HUES64 (cell line): ENCODE data around the gene BTBD2.

Source experiments
- H3K27ac ChIP-seq: 2 replicates; pipeline ENCODE4 v1.7.0; 2013; ENCODE audit warnings: low read depth, low read length, inconsistent platforms
- H3K27me3 ChIP-seq: 2 replicates; pipeline ENCODE4 v1.6.1; 2013; ENCODE audit warnings: mild to moderate bottlenecking, low read length; ENCODE audit not compliant: insufficient read depth
- H3K36me3 ChIP-seq: 2 replicates; pipeline ENCODE4 v1.6.1; 2013; ENCODE audit warnings: mild to moderate bottlenecking, low read length; ENCODE audit not compliant: insufficient read depth
- H3K4me1 ChIP-seq: 2 replicates; pipeline ENCODE4 v1.6.1; 2013; ENCODE audit warnings: mild to moderate bottlenecking, low read length, moderate library complexity; ENCODE audit not compliant: insufficient read depth
- H3K4me3 ChIP-seq: 2 replicates; pipeline ENCODE4 v1.5.1; 2013; ENCODE audit warnings: mild to moderate bottlenecking, low read length, moderate library complexity
- H3K9ac ChIP-seq: 2 replicates; pipeline ENCODE4 v1.6.1; 2013; ENCODE audit warnings: mild to moderate bottlenecking, low read depth, low read length
- H3K9me3 ChIP-seq: 2 replicates; pipeline ENCODE4 v1.6.1; 2013; ENCODE audit warnings: low read depth, low read length; ENCODE audit not compliant: insufficient read depth
- whole genome bisulfite sequencing: fragments of 150-250, 120-280 bp; methylation state at CpG from one replicate; pipeline ENCODE4 v1.1.7; 2013; ENCODE audit warnings: missing lambda C conversion rate; 5-methylcytosine and 5-hydroxymethylcytosine counted together

BTBD2 gene

GRCh38 chr19:1941146-1942077 lies 74.1 kb downstream of the BTBD2 start, which contains the start of gene CSNK1G2:
Gene CSNK1G2 (plus strand): TSS chr19:1941172. CDS start chr19:1969773, 28,601 bp downstream.
- H3K27me3 ChIP-seq = no peaks in the 10 kb centered on the region
- H3K27ac ChIP-seq = peak within 1 kb of the TSS; percentile 94
- H3K4me1 ChIP-seq = peaks cover 10% of the 10 kb centered on the region
- no peaks in the 10 kb centered on the region for H3K9me3 ChIP-seq
- under 1% methylated on average over 97 of the region's 97 CpGs for WGBS
- no peaks in the 10 kb centered on the region for H3K36me3 ChIP-seq
- H3K9ac ChIP-seq = peak within 1 kb of the TSS; percentile 83
- H3K4me3 ChIP-seq = peak within 1 kb of the TSS; percentile 97

GRCh38 chr19:1938071-1938470 lies 77.4 kb downstream of the BTBD2 start:
- Histone ChIP-seq H3K27ac (no peak overlapping the region), H3K4me1 (peaks cover 9% of the 10 kb centered on the region), H3K4me3 (no peak overlapping the region), H3K27me3 (no peaks in the 10 kb centered on the region), H3K36me3 (no peaks in the 10 kb centered on the region), H3K9me3 (no peaks in the 10 kb centered on the region), H3K9ac (no peak overlapping the region)
- 87% methylated on average over 4 of the region's 7 CpGs for WGBS

DNA sequence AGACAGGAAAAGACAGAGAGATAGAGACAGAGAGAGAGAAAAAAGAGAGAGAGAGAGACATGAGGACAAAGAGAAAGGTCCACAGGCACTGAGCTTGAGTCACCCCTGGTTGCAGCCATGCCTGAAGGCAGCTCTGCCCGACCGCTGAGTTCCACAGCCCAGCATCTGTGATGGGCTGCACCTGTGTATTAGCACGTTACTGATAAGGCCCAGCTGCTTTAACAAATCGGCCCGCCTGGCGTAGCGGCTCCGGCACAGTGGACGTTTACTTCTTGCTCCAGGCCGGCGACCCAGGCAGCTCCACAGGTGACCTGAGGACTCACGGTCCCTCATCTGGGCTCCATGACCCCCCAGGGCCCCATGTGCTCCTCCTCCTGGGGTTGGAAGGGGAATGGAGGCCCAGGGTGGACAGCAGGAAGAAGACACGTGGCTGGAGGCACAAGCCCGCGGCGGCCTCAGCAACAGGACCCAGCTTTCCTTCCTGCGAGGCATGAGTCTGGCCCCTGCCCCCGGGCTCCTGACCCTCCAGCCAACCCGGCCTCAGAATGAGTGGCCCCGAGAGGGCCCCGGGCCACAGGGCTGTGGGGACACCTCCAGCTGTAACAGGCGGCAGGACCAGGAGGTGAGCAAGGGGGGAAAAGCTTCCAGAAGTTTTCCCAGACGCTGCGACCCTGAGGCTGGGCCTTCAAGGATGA lies 78.5 kb downstream of the BTBD2 start:
- H3K36me3 ChIP-seq = no peaks in the 10 kb centered on the region
- 96% methylated on average over 24 of the region's 24 CpGs for WGBS
- no peak overlapping the region for H3K4me3 ChIP-seq
- no peak overlapping the region for H3K27ac ChIP-seq
- no peaks in the 10 kb centered on the region for H3K9me3 ChIP-seq
- peaks cover 6% of the 10 kb centered on the region for H3K4me1 ChIP-seq
- H3K9ac ChIP-seq = no peak overlapping the region
- H3K27me3 ChIP-seq = no peaks in the 10 kb centered on the region

- Histone ChIP-seq H3K27ac (no peak overlapping the region), H3K36me3 (no peaks in the 10 kb centered on the region), H3K4me1 (peaks cover 6% of the 10 kb centered on the region), H3K27me3 (no peaks in the 10 kb centered on the region), H3K9ac (no peak overlapping the region), H3K9me3 (no peaks in the 10 kb centered on the region), H3K4me3 (no peak overlapping the region)
- WGBS = 95% methylated on average over 3 of the region's 3 CpGs
Observed at GRCh38 chr19:1936430-1936829, 79.1 kb downstream of the BTBD2 start.

DNA sequence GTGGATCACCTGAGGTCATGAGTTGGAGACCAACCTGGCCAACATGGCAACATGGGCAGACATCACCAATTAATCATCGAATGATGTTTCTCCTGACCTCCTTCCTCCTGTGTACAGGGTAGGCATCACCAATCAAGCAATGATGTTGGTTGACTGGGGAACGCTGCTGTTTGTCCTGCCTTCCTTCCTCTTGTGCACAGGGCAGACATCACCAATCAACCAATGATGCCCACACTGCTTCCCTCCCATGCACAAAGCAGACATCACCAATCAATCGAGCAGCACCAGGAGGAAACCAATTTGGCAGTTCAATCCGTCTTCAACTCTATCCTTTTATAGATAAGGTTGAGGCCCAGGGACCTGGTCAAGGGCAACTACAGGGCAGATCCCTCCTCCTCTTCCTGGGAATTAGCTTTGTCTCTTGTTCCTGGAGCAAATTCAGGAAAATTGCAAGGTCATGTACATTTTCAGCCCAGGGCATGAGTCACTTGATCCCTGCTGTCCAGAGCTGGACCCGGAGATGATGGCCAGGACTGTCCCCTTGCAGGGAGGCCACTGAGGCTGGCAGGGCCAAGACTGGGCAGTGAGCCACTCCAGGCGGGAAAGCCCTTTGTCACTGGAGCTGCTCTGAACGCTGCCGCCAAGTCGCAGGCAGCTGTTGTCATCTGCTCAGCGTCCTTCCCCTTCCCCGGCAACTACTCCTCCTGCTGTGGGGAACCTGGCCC lies 79.9 kb downstream of the BTBD2 start:
- H3K4me3 ChIP-seq = no peak overlapping the region
- H3K9ac ChIP-seq = no peak overlapping the region
- no peaks in the 10 kb centered on the region for H3K27me3 ChIP-seq
- 84% methylated on average over 11 of the region's 11 CpGs for WGBS
- H3K27ac ChIP-seq = no peak overlapping the region
- no peaks in the 10 kb centered on the region for H3K36me3 ChIP-seq
- peaks cover 6% of the 10 kb centered on the region for H3K4me1 ChIP-seq
- H3K9me3 ChIP-seq = no peaks in the 10 kb centered on the region
